ENCODE data around the gene CATSPERZ. TPM values are rescaled to one million over a fixed set of nuclear protein-coding genes. Genes with fewer than 3 reads are reported as not detected.

Gene CATSPERZ
- total and polyA plus RNA-seq, 2 of the 8 experiments (the other 6 are each of a cell fraction or from before 2014, with no cell fraction given), result 0.77 TPM; not detected in 1

DNA sequence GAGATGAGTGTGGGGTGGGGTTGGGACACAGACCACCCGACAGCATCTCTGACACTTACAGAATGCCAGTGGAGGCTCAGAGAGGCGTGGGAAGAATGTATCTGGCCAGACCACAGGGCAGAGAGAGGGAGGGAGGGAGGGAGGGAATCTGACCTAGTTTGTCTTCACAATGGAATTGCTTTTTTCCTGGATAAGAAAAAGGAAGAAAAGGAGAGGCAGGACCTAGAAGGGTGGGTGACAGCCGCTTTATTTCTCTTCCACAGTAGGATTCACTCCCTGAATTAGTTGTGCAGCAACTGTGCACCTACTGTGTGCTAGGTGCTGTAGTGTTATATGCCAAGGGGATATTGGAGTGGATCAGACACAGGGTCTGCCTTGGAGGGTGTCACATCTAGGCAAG lies 5.4 kb upstream of the CATSPERZ start:
- no peaks in the 10 kb centered on the region for H3K79me1 ChIP-seq (ENCODE audit: low read depth, low read length)
- no peak overlapping the region for H2AFZ ChIP-seq (ENCODE audit: low read length)
- no peaks in the 10 kb centered on the region for H3K9me3 ChIP-seq (ENCODE audit: insufficient read depth in 2 of 2, low read depth in 1 of 2, low read length in 1 of 2)
- H3K9ac ChIP-seq (replicated peaks in 1 of 4; ENCODE audit: extremely low read depth in 1 of 4, low read depth in 3 of 4, low read length in 3 of 4), result no peak overlapping the region
- FAIRE-seq (no peak), DNase-seq (ENCODE audit: low read depth in 1 of 2, low spot score in 2 of 2) (no peak)
- H2BK20ac ChIP-seq (ENCODE audit: low read length), result no peak overlapping the region
- peak overlapping the region; percentile 40; the same call in 1 of the 2 replicates for H2BK15ac ChIP-seq (ENCODE audit: low read length)
- WGBS, 2 experiments (ENCODE audit: extremely low coverage in 1 of 2, insufficient coverage in 1 of 2, insufficient read length in 1 of 2, insufficient replicate concordance in 2 of 2, low coverage in 1 of 2, low lambda C conversion rate in 2 of 2, missing lambda C conversion rate in 1 of 2), result 54% methylated on average over 2 of the region's 3 CpGs; no CpG with 5 or more reads in 1 of the 2 experiments
- TF ChIP-seq POU5F1 (IDR thresholded peaks at IDR 0.05; ENCODE audit: low read depth, low read length) (no peak), EZH2 (IDR thresholded peaks at IDR 0.05; ENCODE audit: low read depth, low read length, severe bottlenecking) (peak; percentile 25)
- H3K27me3 ChIP-seq (replicated peaks in 1 of 4; ENCODE audit: control insufficient read depth in 3 of 4, extremely low read depth in 1 of 4, insufficient read depth in 3 of 4, low read length in 3 of 4), result peaks cover 88 to 100% (median 98%) of the 10 kb centered on the region in 4 experiments
- ChIA-PET CTCF (ENCODE audit: partially characterized antibody) (interaction anchor here (0.7 to 2.2 kb wide), 6 partner anchors 9 to 1915 kb away, joined by 3 to 10 read pairs (median 3); partner anchors contain the start of genes BAD and GPR137), POLR2A (ENCODE audit: partially characterized antibody) (no interaction called here)
- no peak overlapping the region for H3K27ac ChIP-seq (ENCODE audit: low read depth, low read length)
- no peak overlapping the region for H3K4ac ChIP-seq (replicated peaks; ENCODE audit: insufficient read length, low read depth, low read length)
- H2BK5ac ChIP-seq (ENCODE audit: low read depth, low read length), result no peak overlapping the region
- peaks cover 0 to 9% (median 0%) of the 10 kb centered on the region in 4 experiments; a peak in 1 of 8 replicates for H3K36me3 ChIP-seq (ENCODE audit: control insufficient read depth in 2 of 4, insufficient read depth in 4 of 4, low read length in 3 of 4)
- H3K56ac ChIP-seq (replicated peaks; ENCODE audit: insufficient read length, low read depth, low read length), result no peak overlapping the region
- no peak overlapping the region for H3K4me3 ChIP-seq (ENCODE audit: extremely low read depth in 1 of 4, insufficient read depth in 2 of 4, low read depth in 3 of 4, low read length in 4 of 4)
- H3K14ac ChIP-seq (ENCODE audit: insufficient read length), result no peak overlapping the region
- H4K20me1 ChIP-seq (replicated peaks in 1 of 2; ENCODE audit: control insufficient read depth in 1 of 2, insufficient read depth in 2 of 2, low read length in 2 of 2), result peaks cover 5 to 24% of the 10 kb centered on the region in 2 experiments
- peaks cover 5% of the 10 kb centered on the region; the same call in 1 of the 2 replicates for H3K23me2 ChIP-seq (ENCODE audit: low read depth, low read length)
- no peak overlapping the region for H4K91ac ChIP-seq (replicated peaks; ENCODE audit: insufficient read length, low read length)
- H3K79me2 ChIP-seq (ENCODE audit: control insufficient read depth in 1 of 2, insufficient read depth in 2 of 2, low read length in 2 of 2), result no peaks in the 10 kb centered on the region
- H2BK120ac ChIP-seq (replicated peaks; ENCODE audit: low read depth, low read length), result no peak overlapping the region
- no peak overlapping the region for H3K18ac ChIP-seq (ENCODE audit: extremely low read depth, low read length)
- no peak overlapping the region for H3K23ac ChIP-seq (ENCODE audit: insufficient read length)
- peaks cover 0 to 28% (median 12%) of the 10 kb centered on the region in 4 experiments; a peak in 5 of 7 replicates for H3K4me1 ChIP-seq (replicated peaks in 1 of 4; ENCODE audit: control insufficient read depth in 3 of 4, insufficient read depth in 4 of 4, low read length in 3 of 4)
- no peak overlapping the region for H2BK12ac ChIP-seq (ENCODE audit: low read depth, low read length)
- no peak overlapping the region for H4K5ac ChIP-seq (ENCODE audit: insufficient read length, low read depth, low read length)
- no peak overlapping the region for H2AK5ac ChIP-seq (ENCODE audit: low read depth, low read length)
- no peak overlapping the region for H4K8ac ChIP-seq (ENCODE audit: extremely low read depth, insufficient read depth, low read length)
- H3K4me2 ChIP-seq (ENCODE audit: insufficient read depth in 1 of 2, low read depth in 2 of 2, low read length in 2 of 2), result no peak overlapping the region
